Glutamatergic neuron (in vitro differentiated cells): ENCODE data around the gene NDUFAF4. TPM values are rescaled to one million over a fixed set of nuclear protein-coding genes. Genes with fewer than 3 reads are reported as not detected.

ENCODE experiments used
- DNase-seq: peaks from one replicate; pipeline ENCODE4 v3.0.0; 2022
- H3K27ac Mint-ChIP-seq: one replicate; pipeline ENCODE4 v1.8.0; 2020; ENCODE audit warnings: mild to moderate bottlenecking, mixed read lengths, inconsistent platforms; ENCODE audit not compliant: unreplicated experiment
- H3K27me3 Mint-ChIP-seq: one replicate; pipeline ENCODE4 v1.8.0; 2020; ENCODE audit warnings: mild to moderate bottlenecking, moderate library complexity, mixed read lengths, inconsistent platforms; ENCODE audit not compliant: unreplicated experiment
- H3K36me3 Mint-ChIP-seq: one replicate; pipeline ENCODE4 v1.8.0; 2020; ENCODE audit warnings: mild to moderate bottlenecking, mixed read lengths, inconsistent platforms; ENCODE audit not compliant: unreplicated experiment
- H3K4me1 Mint-ChIP-seq: one replicate; pipeline ENCODE4 v1.8.0; 2020; ENCODE audit warnings: mild to moderate bottlenecking, low read depth, mixed read lengths, inconsistent platforms; ENCODE audit not compliant: unreplicated experiment
- H3K4me3 Mint-ChIP-seq: one replicate; pipeline ENCODE4 v1.8.0; 2020; ENCODE audit warnings: mild to moderate bottlenecking, mixed read lengths, inconsistent platforms; ENCODE audit not compliant: unreplicated experiment
- H3K9me3 Mint-ChIP-seq: one replicate; pipeline ENCODE4 v1.8.0; 2020; ENCODE audit warnings: mild to moderate bottlenecking, moderate library complexity, mixed read lengths, inconsistent platforms; ENCODE audit not compliant: unreplicated experiment
- total RNA-seq: library from RNA; stranded (reverse); fragmentation: NEBNext Ultra II Directional; extraction: Animal tissue kit (Norgen Biotek cat#: 25700); gene quantifications from one replicate; pipeline ENCODE4 v1.2.1, GENCODE V29; 2021; ENCODE audit not compliant: unreplicated experiment
- TF ChIP-seq, protein P1 (sequence below): fragments of 200-600 bp; sonication (generic); IDR thresholded peaks from one replicate; pipeline ENCODE4 v1.5.0; 2021; ENCODE audit not compliant: partially characterized antibody, unreplicated experiment

NDUFAF4 gene
- total RNA-seq, 1 donor from 2014 or later = 45.3 TPM

DNA sequence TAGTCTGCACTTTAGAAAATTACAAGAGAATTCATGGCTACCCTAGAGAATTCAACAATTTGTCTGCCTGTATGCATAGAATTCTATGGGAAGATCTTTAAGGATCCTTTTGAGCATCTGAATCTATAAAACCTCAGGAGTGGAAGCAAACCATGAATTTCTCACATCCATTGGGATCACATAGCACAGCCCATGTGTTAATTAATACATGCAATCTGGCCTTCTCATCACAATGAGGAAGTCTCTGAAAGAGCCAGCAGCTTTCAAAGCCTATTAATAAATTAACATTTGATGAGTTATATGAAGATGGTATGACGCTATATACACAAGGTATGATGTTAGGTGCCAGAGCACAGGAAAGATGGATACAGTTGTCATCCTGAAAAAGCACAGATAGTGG, 24.7 kb downstream of the NDUFAF4 start:
- no peak for DNase-seq

DNA sequence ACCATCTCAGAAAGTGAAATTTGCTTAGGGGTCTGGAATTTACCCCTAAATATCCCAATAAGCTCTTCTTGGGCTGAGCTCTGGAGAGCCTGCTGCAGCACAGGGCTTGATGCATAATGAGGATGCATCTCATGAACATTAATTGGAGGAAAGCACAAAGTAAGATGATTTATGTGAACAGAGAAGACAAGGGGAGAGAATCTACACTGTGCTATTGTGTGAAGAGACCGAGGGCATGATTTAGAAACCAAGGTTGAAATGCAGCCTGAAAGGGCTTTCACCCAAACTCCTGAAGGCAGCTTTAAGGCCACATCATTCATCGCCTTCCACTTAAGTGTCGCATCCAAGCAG, 32.7 kb downstream of the NDUFAF4 start:
- Mint-ChIP-seq H3K4me3 (no peak overlapping the region), H3K27ac (no peak overlapping the region), H3K4me1 (peaks cover 8% of the 10 kb centered on the region), H3K9me3 (peaks cover 3% of the 10 kb centered on the region), H3K36me3 (no peaks in the 10 kb centered on the region), H3K27me3 (peaks cover 2% of the 10 kb centered on the region)
- TF ChIP-seq, protein P1, sequence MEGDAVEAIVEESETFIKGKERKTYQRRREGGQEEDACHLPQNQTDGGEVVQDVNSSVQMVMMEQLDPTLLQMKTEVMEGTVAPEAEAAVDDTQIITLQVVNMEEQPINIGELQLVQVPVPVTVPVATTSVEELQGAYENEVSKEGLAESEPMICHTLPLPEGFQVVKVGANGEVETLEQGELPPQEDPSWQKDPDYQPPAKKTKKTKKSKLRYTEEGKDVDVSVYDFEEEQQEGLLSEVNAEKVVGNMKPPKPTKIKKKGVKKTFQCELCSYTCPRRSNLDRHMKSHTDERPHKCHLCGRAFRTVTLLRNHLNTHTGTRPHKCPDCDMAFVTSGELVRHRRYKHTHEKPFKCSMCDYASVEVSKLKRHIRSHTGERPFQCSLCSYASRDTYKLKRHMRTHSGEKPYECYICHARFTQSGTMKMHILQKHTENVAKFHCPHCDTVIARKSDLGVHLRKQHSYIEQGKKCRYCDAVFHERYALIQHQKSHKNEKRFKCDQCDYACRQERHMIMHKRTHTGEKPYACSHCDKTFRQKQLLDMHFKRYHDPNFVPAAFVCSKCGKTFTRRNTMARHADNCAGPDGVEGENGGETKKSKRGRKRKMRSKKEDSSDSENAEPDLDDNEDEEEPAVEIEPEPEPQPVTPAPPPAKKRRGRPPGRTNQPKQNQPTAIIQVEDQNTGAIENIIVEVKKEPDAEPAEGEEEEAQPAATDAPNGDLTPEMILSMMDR = no peak
- no peak for DNase-seq

More for the DNA sequence above, 24.7 kb downstream of the NDUFAF4 start:
- Mint-ChIP-seq H3K36me3 (no peaks in the 10 kb centered on the region), H3K27me3 (no peaks in the 10 kb centered on the region), H3K9me3 (no peaks in the 10 kb centered on the region), H3K4me3 (no peak overlapping the region), H3K27ac (no peak overlapping the region), H3K4me1 (peaks cover 9% of the 10 kb centered on the region)
- TF ChIP-seq, protein P1 = no peak

DNA sequence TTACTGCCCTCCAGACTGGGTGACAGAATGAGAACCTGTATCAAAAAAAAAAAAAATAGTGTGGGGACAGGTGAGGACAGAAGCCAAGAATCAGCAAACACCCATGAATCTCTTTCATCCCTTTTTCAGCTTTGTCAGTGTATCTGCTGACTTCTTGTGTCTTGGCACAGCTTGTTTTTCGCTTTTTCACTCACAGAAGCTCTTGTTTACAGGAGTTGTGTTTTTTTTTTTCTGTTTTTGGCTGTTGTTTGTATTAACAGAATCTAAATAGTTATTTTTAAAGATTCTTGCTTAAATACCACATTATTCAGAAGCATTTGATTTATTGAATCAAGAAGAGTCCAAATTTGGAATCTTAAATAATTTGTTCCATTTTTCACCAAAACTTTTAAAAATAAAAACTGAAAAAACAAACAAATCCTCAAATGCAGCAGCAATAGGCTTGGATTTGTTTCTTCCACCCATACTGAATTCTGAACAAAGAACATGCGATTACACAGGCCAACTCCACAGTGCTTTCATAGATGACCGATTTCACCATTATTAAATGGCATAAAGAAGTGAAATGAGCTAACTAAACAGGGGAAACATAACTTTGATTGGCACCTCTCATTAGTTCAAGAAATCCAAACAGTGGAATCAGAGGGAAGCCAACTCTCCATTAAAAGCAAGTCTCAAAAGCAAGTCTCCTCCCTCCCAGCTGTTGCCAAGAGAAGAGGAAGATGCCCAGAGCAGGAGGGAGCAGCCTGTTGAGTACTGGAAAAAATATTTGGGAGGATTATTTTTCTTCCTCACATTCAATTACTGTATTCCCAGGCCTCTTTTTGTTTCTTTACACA, 33.3 kb downstream of the NDUFAF4 start:
- peaks cover 3% of the 10 kb centered on the region for H3K9me3 Mint-ChIP-seq
- H3K36me3 Mint-ChIP-seq = peaks cover 4% of the 10 kb centered on the region
- H3K4me1 Mint-ChIP-seq = peaks cover 8% of the 10 kb centered on the region
- DNase-seq = no peak
- no peak overlapping the region for H3K27ac Mint-ChIP-seq
- TF ChIP-seq, protein P1 = no peak
- peaks cover 2% of the 10 kb centered on the region for H3K27me3 Mint-ChIP-seq
- no peak overlapping the region for H3K4me3 Mint-ChIP-seq

DNA sequence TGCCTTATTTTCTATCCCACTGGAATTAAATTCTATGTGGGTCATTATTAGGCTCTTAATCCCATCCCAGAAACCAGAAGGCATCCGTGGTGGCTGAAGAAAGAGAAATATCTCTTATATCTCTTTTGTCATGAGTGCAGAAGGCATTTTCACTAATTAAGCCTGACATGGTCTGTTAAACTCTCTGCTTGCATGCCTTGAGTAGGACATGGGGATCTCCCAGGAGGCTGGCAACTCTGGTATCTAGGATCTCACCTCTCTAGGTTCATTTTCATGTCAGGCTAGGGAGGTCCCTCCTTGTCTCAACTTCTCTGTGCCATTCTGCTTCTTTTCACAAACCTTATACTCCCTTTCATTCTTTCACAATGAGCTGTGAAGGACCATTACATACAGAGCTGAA, 35.1 kb downstream of the NDUFAF4 start:
- peaks cover 3% of the 10 kb centered on the region for H3K9me3 Mint-ChIP-seq
- TF ChIP-seq, protein P1 = no peak
- no peak for DNase-seq
- peaks cover 2% of the 10 kb centered on the region for H3K27me3 Mint-ChIP-seq
- no peak overlapping the region for H3K27ac Mint-ChIP-seq
- H3K4me1 Mint-ChIP-seq = peaks cover 8% of the 10 kb centered on the region
- H3K36me3 Mint-ChIP-seq = peaks cover 8% of the 10 kb centered on the region
- no peak overlapping the region for H3K4me3 Mint-ChIP-seq

DNA sequence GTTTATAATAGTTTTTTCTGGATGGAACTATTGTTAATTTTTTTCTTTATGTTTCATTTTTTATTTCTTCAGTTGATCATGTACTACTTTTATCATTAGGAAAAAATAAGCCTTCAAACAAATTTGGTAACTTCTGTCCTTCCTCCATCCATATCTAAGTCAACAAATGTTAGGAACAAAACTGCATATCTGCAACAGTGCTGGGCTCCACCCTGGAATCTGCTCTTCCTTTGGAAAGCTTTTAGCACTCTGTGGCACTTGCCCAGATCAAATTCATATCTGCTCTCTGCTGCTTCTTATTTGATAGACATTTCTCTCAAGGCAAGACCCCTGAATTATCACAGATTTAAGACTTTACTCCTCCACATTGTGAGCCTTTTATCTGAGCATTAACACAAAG, 36.1 kb downstream of the NDUFAF4 start:
- Mint-ChIP-seq H3K9me3 (peaks cover 3% of the 10 kb centered on the region), H3K4me3 (no peak overlapping the region), H3K27ac (no peak overlapping the region), H3K27me3 (peaks cover 2% of the 10 kb centered on the region), H3K4me1 (peaks cover 8% of the 10 kb centered on the region), H3K36me3 (peaks cover 8% of the 10 kb centered on the region)
- no peak for DNase-seq
- TF ChIP-seq, protein P1 = no peak
